Endothelial cell of umbilical vein (primary cell): ENCODE data around the gene CSRP1. TPM values are rescaled to one million over a fixed set of nuclear protein-coding genes. Genes with fewer than 3 reads are reported as not detected.

Experiments used
- BruUV-seq: library from RNA; stranded (reverse); fragments of 400-500 nt; replicated peaks from 2 replicates; lab custom pipeline; 2021; lab: Mats Ljungman, UMichigan
- CTCF ChIA-PET: fragments of 300-600, 350-600 bp; sonication (Branson Sonifier 250); formaldehyde crosslinking; loops from one replicate; lab custom pipeline; 2021; ENCODE audit warnings: antibody characterized with exemption, inconsistent platforms; lab: Charles Lee
- POLR2A ChIA-PET: fragments of 300-600, 350-600 bp; sonication (Branson Sonifier 250); formaldehyde crosslinking; loops from one replicate; lab custom pipeline; 2021; ENCODE audit warnings: antibody characterized with exemption, inconsistent platforms; lab: Charles Lee
- DNase-seq: peaks from one replicate; pipeline ENCODE4 v3.0.0-alpha.2; 2011; ENCODE audit warnings: low read depth, low spot score
- FAIRE-seq: peaks from 2 replicates; lab custom pipeline; 2011; peaks lifted over from hg19 to GRCh38; lab: Jason Lieb, UNC
- H2AFZ ChIP-seq: 2 replicates; pipeline ENCODE4 v1.6.0; 2012; ENCODE audit warnings: low read depth, low read length, control low read depth, inconsistent platforms
- H3K27ac ChIP-seq: 2 replicates; pipeline ENCODE4 v1.5.1; 2011; ENCODE audit warnings: low read depth, mild to moderate bottlenecking, control low read depth, low read length, moderate library complexity; ENCODE audit not compliant: insufficient read depth
- H3K27me3 ChIP-seq, 2 experiments: 2 replicates each; pipeline versions ENCODE4 v1.6.0 to v1.6.1; 2011; ENCODE audit warnings: low read length in 2 of 2, mixed read lengths in 1 of 2; ENCODE audit not compliant: control insufficient read depth in 2 of 2, insufficient read depth in 2 of 2
- H3K36me3 ChIP-seq, 2 experiments: 2 replicates in 1 of 2; 3 replicates in 1 of 2; pipeline ENCODE4 v1.5.1; 2011; ENCODE audit warnings: low read length in 2 of 2, mild to moderate bottlenecking in 1 of 2, moderate library complexity in 1 of 2; ENCODE audit not compliant: control insufficient read depth in 2 of 2, insufficient read depth in 2 of 2; ENCODE audit errors: extremely low read depth in 1 of 2
- H3K4me1 ChIP-seq: 3 replicates; pipeline ENCODE4 v1.5.1; 2011; ENCODE audit warnings: mild to moderate bottlenecking, low read length; ENCODE audit not compliant: control insufficient read depth, insufficient read depth; ENCODE audit errors: extremely low read depth
- H3K4me2 ChIP-seq: 2 replicates; pipeline ENCODE4 v1.6.1; 2011; ENCODE audit warnings: low read length, control low read depth, mixed read lengths; ENCODE audit not compliant: insufficient read depth
- H3K4me3 ChIP-seq, 3 experiments: fragments of 200-600 bp in 1 of 3; sonication (generic), shearing (Covaris generic) in 1 of 3; replicated peaks in 1 of 3; 2 replicates each; pipeline ENCODE4 v1.5.1; 2011 to 2016; ENCODE audit warnings: control low read depth in 3 of 3, low read length in 3 of 3, mild to moderate bottlenecking in 2 of 3, inconsistent platforms in 1 of 3, low read depth in 1 of 3, moderate library complexity in 1 of 3; ENCODE audit not compliant: insufficient read depth in 1 of 3
- H3K79me2 ChIP-seq: 2 replicates; pipeline ENCODE4 v1.6.0; 2012; ENCODE audit warnings: low read length, inconsistent platforms; ENCODE audit not compliant: control insufficient read depth, insufficient read depth
- H3K9ac ChIP-seq: replicated peaks from 2 replicates; pipeline ENCODE3; 2011; ENCODE audit warnings: low read length, control low read depth; ENCODE audit not compliant: insufficient read depth; ENCODE audit errors: extremely low read depth
- H3K9me1 ChIP-seq: replicated peaks from 3 replicates; pipeline ENCODE4 v1.6.0; 2011; ENCODE audit warnings: mild to moderate bottlenecking, low read length; ENCODE audit not compliant: control insufficient read depth, insufficient read depth; ENCODE audit errors: extremely low read depth
- H3K9me3 ChIP-seq: replicated peaks from 2 replicates; pipeline ENCODE4 v1.5.1; 2012; ENCODE audit warnings: low read length, inconsistent platforms; ENCODE audit not compliant: control insufficient read depth, insufficient read depth
- H4K20me1 ChIP-seq: replicated peaks from 2 replicates; pipeline ENCODE3; 2011; ENCODE audit warnings: mild to moderate bottlenecking, low read length; ENCODE audit not compliant: control insufficient read depth, insufficient read depth; ENCODE audit errors: extremely low read depth
- CTCF ChIP-seq, 2 donors: IDR thresholded peaks; 1 replicate in 1 of 2; 2 replicates in 1 of 2; pipeline ENCODE4 v1.5.1; 2011; ENCODE audit warnings: low read length in 2 of 2, mild to moderate bottlenecking in 2 of 2, moderate library complexity in 2 of 2, control low read depth in 1 of 2, inconsistent platforms in 1 of 2, low read depth in 1 of 2; ENCODE audit not compliant: insufficient read depth in 1 of 2; ENCODE audit errors: extremely low read depth in 1 of 2
- EZH2 ChIP-seq: IDR thresholded peaks from 2 replicates; pipeline ENCODE4 v1.6.1; 2012; ENCODE audit warnings: borderline replicate concordance, low read depth, mild to moderate bottlenecking, moderate library complexity, low read length, inconsistent platforms; ENCODE audit not compliant: severe bottlenecking
- GATA2 ChIP-seq: IDR thresholded peaks from 2 replicates; pipeline ENCODE4 v1.7.0; 2011; ENCODE audit warnings: low read depth, mild to moderate bottlenecking, moderate library complexity, mixed read lengths, low read length; ENCODE audit not compliant: insufficient read length, insufficient read depth
- JUN ChIP-seq: IDR thresholded peaks from 2 replicates; pipeline ENCODE4 v1.6.1; 2011; ENCODE audit warnings: borderline replicate concordance, low read depth; ENCODE audit not compliant: insufficient read length, insufficient read depth
- MAX ChIP-seq: IDR thresholded peaks from 2 replicates; pipeline ENCODE4 v1.6.1; 2011; ENCODE audit not compliant: insufficient read depth, insufficient read length
- MYC ChIP-seq: IDR thresholded peaks from one replicate; pipeline ENCODE4 v1.6.1; 2011; ENCODE audit warnings: mild to moderate bottlenecking, low read depth, low read length
- POLR2A ChIP-seq: IDR thresholded peaks from 2 replicates; pipeline ENCODE4 v1.6.1; 2012; ENCODE audit warnings: low read depth, mild to moderate bottlenecking, control low read depth, low read length
- POLR2AphosphoS5 ChIP-seq: IDR thresholded peaks from 2 replicates; pipeline ENCODE4 v1.6.1; 2012; ENCODE audit warnings: low read depth, mild to moderate bottlenecking, control low read depth, low read length, moderate library complexity; ENCODE audit not compliant: insufficient read depth
- dilution Hi-C: fragments of 300-500 bp; cut with MboI; formaldehyde crosslinking; loops from one replicate; pipeline ENCODE4 v1.15.0; 2019; ENCODE audit warnings: low sequenced_read_pairs; ENCODE audit not compliant: extremely low pct_ligation_motif_present
- intact Hi-C: fragments of 100-400 bp; cut with micrococcal nuclease; formaldehyde crosslinking; loops from one replicate; pipeline ENCODE4 v1.10.0; 2022
- polyA plus RNA-seq, 4 experiments: library from polyadenylated mRNA; depleted of rRNA in 3 of 4; stranded (reverse) in 3 of 4; unstranded in 1 of 4; fragments of >200 nt; gene quantifications; 2 replicates each; pipeline versions ENCODE4 v1.2.1 to v1.2.3, GENCODE V29; 2011 to 2012; ENCODE audit warnings: missing spikeins in 1 of 4
- total RNA-seq: library from RNA; stranded (reverse); gene quantifications from 2 replicates; pipeline ENCODE4 v1.2.3, GENCODE V29; 2021

CSRP1 gene
- total and polyA plus RNA-seq, 2 donors (not counting 3 experiments of a cell fraction or from before 2014, with no cell fraction given): 393 to 510 TPM

GRCh38 chr1:201537467-201537866 is 30.5 kb upstream of the CSRP1 start:
- no peak overlapping the region for H3K9ac ChIP-seq
- ChIA-PET CTCF (interaction anchor here (1.2 to 2.3 kb wide), 6 partner anchors 22 to 257 kb away, joined by 3 to 11 read pairs (median 7); no protein-coding TSS in a partner anchor), POLR2A (no interaction called here)
- BruUV-seq: no TSS peak
- no peaks in the 10 kb centered on the region for H3K27me3 ChIP-seq
- H3K9me3 ChIP-seq: no peaks in the 10 kb centered on the region
- H3K4me3 ChIP-seq: no peak overlapping the region
- no peak for FAIRE-seq
- H2AFZ ChIP-seq: no peak overlapping the region
- no peak overlapping the region for H3K27ac ChIP-seq
- DNase-seq: no peak
- H3K4me2 ChIP-seq: no peak overlapping the region
- peaks cover 60% of the 10 kb centered on the region for H3K4me1 ChIP-seq
- intact Hi-C loops (loop anchor here (10.0 kb wide), 1 partner anchor 417 kb away; the partner anchor contains the start of gene TIMM17A), dilution Hi-C loops (no loop called here)
- no peaks in the 10 kb centered on the region for H4K20me1 ChIP-seq
- H3K36me3 ChIP-seq: no peaks in the 10 kb centered on the region
- H3K79me2 ChIP-seq: peaks cover 32% of the 10 kb centered on the region
- no peaks in the 10 kb centered on the region for H3K9me1 ChIP-seq
- no peak for TF ChIP-seq GATA2
- TF ChIP-seq POLR2A: no peak
- TF ChIP-seq JUN: no peak
- TF ChIP-seq MYC: no peak
- no peak for TF ChIP-seq CTCF (IDR thresholded peaks at IDR 0.05; ENCODE audit: extremely low read depth in 1 of 2, insufficient read depth in 1 of 2, low read depth in 1 of 2, low read length in 2 of 2)
- no peak for TF ChIP-seq MAX
- TF ChIP-seq EZH2: no peak
- no peak for TF ChIP-seq POLR2AphosphoS5
